ENCODE measurements around the gene MLNR.
A peak's percentile ranks its signal among the peaks of the same experiment; 100 is the strongest.

MLNR gene

DNA sequence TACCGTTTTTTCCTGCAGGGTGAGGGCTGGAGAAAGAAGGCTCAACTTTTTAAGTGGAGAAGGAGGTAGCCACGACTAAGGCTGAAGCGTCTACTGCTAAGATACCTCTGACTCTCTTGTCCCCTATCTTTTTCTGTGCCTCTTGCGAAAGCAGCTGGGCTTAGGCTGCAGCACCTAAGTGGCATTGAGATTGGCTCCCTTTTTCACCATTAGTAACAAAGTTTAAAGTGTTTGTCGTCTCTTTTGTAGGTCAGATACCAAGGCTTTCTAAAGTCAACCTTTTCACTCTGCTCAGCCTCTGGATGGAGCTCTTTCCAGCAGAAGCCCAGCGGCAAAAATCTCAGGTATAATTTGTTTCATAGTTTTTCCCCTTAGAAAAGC, 28.5 kb downstream of the MLNR start:
- TF ChIP-seq, protein P1, sequence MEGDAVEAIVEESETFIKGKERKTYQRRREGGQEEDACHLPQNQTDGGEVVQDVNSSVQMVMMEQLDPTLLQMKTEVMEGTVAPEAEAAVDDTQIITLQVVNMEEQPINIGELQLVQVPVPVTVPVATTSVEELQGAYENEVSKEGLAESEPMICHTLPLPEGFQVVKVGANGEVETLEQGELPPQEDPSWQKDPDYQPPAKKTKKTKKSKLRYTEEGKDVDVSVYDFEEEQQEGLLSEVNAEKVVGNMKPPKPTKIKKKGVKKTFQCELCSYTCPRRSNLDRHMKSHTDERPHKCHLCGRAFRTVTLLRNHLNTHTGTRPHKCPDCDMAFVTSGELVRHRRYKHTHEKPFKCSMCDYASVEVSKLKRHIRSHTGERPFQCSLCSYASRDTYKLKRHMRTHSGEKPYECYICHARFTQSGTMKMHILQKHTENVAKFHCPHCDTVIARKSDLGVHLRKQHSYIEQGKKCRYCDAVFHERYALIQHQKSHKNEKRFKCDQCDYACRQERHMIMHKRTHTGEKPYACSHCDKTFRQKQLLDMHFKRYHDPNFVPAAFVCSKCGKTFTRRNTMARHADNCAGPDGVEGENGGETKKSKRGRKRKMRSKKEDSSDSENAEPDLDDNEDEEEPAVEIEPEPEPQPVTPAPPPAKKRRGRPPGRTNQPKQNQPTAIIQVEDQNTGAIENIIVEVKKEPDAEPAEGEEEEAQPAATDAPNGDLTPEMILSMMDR (IDR thresholded peaks at IDR 0.05; ENCODE audit: borderline replicate concordance, control extremely low read depth, extremely low read depth, insufficient read depth, missing control alignments) = no peak
- peak; percentile 12 for DNase-seq (ENCODE audit: low spot score)
- in situ Hi-C loops (cut with MboI; ENCODE audit: low sequenced_read_pairs, unreplicated experiment) = no loop called here

DNA sequence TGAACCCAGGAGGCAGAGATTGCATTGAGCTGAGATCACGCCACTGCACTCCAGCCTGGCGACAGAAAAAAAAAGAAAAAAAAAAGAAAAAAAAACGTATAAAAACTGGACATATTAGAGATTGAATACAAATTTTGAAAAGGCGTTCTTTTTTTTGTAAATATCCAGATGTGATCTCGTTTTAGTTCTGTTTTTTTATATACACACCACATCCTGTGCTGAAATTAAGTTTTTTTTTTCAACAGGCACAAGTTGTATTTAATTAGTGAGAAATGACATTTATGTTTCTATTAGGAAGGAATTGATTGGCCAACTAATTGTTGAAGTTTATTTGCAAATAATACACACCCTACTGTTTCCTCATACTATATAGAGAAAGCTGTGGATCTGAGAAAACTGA, 31.2 kb downstream of the MLNR start:
- in situ Hi-C loops (cut with MboI; ENCODE audit: low sequenced_read_pairs, unreplicated experiment) = no loop called here
- no peak for DNase-seq (ENCODE audit: low spot score)
- TF ChIP-seq, protein P1 (IDR thresholded peaks at IDR 0.05; ENCODE audit: borderline replicate concordance, control extremely low read depth, extremely low read depth, insufficient read depth, missing control alignments) = no peak

DNA sequence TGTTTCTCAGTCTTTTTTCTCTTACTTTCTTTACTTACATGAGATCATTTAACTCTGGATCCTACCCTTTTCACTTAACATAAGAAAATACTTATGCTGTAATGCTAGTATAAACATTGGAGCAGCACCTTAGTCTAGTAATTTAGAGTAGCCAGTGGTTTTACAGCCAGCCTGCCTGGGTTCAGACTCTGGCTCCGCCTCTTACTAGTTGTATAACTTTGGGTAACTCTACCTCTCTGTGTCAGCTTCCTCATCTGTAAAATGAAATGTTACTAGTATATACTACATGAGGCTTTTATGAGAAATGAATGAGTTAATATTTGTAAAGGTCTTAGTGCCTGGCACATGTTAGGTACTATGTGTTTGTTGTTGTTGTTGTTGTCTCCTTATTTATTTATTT, 33.2 kb downstream of the MLNR start:
- in situ Hi-C loops (cut with MboI; ENCODE audit: low sequenced_read_pairs, unreplicated experiment) = no loop called here
- DNase-seq (ENCODE audit: low spot score) = no peak
- TF ChIP-seq, protein P1 (IDR thresholded peaks at IDR 0.05; ENCODE audit: borderline replicate concordance, control extremely low read depth, extremely low read depth, insufficient read depth, missing control alignments) = no peak

DNA sequence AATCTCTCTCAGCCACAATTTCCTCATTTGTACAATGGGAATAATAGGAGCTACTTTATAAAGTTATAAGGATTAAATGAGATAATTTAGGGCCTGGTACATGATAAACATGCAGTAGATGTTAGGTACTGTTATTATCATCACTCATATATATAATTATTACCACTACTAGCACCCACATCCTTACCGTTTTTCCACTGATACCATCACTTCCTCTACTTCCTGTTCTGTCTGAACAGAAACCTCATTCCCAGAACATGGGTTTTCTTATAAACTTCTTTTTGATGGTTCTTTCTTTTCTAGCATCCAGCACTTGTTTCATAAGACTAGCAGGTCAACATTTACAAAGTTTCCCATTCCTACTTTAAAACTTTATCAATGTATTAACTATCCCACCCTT, 33.9 kb downstream of the MLNR start:
- no peak for DNase-seq (ENCODE audit: low spot score)
- TF ChIP-seq, protein P1 (IDR thresholded peaks at IDR 0.05; ENCODE audit: borderline replicate concordance, control extremely low read depth, extremely low read depth, insufficient read depth, missing control alignments) = no peak
- in situ Hi-C loops (cut with MboI; ENCODE audit: low sequenced_read_pairs, unreplicated experiment) = no loop called here

DNA sequence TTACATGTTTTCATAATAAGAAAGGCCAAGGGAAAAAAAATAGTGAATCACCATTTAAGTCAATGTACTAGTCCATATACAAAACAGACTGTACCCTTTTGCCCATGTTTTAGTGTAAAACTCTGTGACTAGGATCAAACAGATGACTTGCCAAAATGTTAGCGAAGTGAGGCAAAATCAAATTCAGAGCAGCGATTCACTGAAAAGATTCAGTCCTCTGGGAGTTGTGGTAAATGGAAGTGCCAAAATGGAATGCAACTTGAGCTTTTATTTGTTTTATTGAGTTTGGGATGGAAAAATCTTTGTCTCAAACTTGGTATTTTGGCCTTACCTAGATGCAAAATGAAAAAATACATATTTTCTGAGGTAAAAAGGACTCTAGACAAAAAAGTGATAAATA, 36.7 kb downstream of the MLNR start:
- TF ChIP-seq, protein P1 (IDR thresholded peaks at IDR 0.05; ENCODE audit: borderline replicate concordance, control extremely low read depth, extremely low read depth, insufficient read depth, missing control alignments) = no peak
- no peak for DNase-seq (ENCODE audit: low spot score)
- in situ Hi-C loops (cut with MboI; ENCODE audit: low sequenced_read_pairs, unreplicated experiment) = no loop called here

DNA sequence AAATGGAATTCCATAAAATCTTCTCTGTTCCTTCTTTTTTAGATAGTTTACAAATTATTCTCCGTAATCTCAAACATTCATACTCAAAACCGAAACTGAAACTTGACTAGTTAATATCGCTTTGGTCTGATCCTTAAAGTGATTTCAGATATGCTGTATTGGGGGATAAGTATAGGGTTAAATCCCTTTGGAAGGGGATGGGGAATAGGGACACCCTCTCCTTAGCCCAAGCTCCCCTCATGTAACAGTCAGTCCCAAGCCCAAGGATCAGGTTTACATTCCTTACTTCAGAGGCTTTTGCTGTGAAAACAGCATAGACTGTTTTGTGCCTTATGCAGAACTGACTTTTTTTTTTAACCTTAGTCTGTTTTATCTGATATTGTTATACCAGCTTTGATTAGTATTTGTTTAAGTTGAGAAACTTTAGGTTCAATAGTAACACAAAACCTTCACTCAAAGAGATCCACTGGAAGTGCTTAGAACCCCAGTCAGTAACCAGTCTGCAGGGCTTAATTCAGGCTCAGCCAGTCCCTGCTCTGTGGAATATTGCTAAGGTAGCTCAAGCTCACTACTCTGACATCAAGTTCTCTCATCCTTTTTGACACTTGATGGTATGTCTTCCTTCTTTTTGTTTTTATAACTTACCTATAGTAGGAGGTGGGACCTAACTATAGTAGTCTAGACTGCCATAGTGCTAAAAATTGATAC, 38.1 kb downstream of the MLNR start:
- no peak for DNase-seq (ENCODE audit: low spot score)
- TF ChIP-seq, protein P1 (IDR thresholded peaks at IDR 0.05; ENCODE audit: borderline replicate concordance, control extremely low read depth, extremely low read depth, insufficient read depth, missing control alignments) = no peak
- in situ Hi-C loops (cut with MboI; ENCODE audit: low sequenced_read_pairs, unreplicated experiment) = no loop called here
